Stimulated activated CD8-positive, alpha-beta memory T cell treated with anti-CD3 and anti-CD28 coated beads, Interleukin-2, amount 100 ng/mL, for 48 hours (primary cell): Measurements from ENCODE around the gene ECD.
"Not testable (repeated sequence)": the region's sequence is repeated elsewhere in the genome, so short reads cannot be mapped to it uniquely, and the experiment has no call there.

Source experiments
- DNase-seq, 2 donors: peaks; one replicate each; pipeline ENCODE4 v3.0.0-alpha.2; 2020; ENCODE audit warnings: low read depth in 2 of 2

ECD gene

GRCh38 chr10:73159038-73159648 is 8.7 kb downstream of the ECD start:
- peak; percentile 12 to 20 for DNase-seq

DNA sequence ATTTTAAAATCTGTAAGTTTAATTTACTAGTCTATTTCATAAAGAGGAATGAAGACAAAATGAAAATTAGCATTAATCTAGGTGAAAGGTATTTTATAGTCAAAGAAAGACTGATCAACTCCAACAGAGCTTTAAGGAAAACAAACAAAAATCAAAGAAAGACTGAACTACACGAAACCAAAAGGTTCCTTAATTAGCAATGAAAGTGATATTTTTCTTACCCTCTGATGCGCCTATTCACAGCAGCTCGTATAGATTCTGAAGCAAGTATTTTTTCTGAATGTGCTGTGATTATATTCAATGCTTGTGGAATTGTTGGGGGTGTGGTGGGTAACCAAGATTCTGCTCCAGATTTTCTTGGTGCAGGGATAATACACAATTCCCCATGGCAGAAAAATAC is 11.8 kb downstream of the ECD start:
- no peak for DNase-seq

GRCh38 chr10:73152009-73152408 is 15.8 kb downstream of the ECD start:
- no peak for DNase-seq

- not testable (repeated sequence) for DNase-seq
Measured at GRCh38 chr10:73150633-73151413, 17.0 kb downstream of the ECD start.

DNA sequence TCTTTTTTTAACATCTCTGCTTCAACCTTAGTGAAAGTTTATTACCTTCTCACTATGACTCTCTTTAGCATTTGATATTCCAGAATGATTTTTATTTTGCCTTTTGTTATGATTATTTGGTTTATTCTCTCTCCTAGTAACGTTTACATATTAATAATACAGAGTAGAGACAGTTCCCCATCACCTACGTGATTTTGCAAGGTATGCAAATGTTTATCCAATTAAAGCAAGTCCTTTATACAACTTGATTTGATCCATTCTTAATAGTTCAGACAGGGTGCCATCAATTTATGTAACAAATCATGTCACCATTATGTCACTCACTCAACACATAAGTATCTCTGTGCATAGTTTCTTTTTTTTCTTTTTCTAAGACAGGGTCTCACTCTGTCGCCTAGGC is 26.2 kb downstream of the ECD start:
- DNase-seq: no peak

DNA sequence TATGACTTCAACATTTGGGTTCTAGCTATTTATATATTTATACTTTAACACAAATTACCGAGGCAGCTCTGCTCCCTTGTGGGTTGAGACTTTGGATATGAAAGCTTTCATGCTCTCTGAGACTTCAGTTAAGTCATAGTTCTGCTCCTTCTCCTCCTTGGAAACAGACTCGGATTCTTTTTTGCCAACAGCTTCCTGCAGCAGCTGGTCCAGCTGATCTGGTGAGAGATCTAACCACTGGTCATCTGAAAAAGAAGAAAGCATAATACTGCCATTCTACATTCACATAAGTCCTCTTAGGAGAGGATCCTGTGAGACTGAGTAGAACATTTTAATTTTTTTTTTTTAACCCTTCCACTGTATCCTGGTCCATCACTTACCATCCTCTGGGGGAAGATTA is 28.6 kb downstream of the ECD start:
- DNase-seq: no peak

- DNase-seq: no peak
Measured at GRCh38 chr10:73136627-73137026, 31.2 kb downstream of the ECD start.

- DNase-seq: no peak
Measured at GRCh38 chr10:73134727-73135126, 33.1 kb downstream of the ECD start.

DNA sequence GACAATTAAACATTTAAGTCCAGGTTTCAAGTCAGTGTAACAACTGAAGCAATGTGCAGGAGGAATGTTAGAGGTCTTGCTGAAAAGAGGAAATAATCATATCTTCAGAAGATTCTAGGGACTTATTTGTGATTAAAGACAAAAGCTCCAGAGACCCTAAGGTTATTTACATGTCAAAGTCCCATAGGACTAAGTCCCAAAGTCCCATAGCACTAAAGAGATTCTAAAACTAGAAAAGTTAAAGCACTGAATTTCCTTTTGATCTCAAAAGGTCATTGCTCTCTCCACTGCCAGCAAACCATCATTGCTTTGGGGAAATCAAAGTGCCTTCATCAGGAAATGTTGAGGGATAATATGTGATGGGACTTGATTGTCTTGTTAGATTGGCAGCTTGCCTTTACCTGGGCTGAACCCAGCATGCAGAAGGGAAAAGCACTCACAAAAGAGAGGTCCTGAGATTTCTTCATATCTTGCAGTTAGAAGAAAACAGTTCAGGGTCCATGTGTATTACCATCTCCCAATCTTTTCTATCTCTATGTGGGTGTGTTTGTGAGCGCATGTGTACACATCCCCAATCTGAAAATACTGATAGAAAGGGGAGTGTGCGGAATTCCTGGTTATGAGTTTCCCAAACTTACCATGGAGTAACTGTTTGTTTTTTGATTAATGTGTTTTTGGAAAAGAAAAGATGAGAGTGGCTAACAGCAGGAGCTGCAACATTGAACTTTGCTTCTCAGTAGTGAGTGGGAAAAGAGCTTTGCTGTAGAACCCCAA is 35.7 kb downstream of the ECD start:
- no peak for DNase-seq

DNA sequence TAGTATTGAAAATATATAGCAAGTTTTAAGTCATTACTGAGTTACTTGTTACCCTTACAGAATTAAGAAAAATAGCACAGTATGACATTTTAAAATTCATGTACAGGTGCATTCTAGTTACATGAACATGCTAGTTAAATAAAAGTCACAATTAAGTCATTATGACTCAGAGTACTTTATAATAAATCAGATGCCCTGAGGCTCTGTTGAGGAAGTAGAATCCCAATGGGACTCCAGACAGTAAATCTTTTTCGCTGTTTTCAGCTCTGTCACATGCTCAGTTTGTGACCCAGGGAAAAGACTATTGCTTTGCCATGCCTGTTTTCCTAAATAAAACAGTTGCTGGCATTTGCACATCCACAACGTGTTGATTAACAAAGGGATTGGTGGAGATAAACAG is 36.5 kb downstream of the ECD start:
- DNase-seq: no peak

GRCh38 chr10:73126343-73126742 is 41.5 kb downstream of the ECD start:
- DNase-seq: no peak

- DNase-seq: no peak
Measured at GRCh38 chr10:73119952-73120351, 47.9 kb downstream of the ECD start.

- no peak for DNase-seq
Measured at GRCh38 chr10:73119457-73119856, 48.4 kb downstream of the ECD start.

DNA sequence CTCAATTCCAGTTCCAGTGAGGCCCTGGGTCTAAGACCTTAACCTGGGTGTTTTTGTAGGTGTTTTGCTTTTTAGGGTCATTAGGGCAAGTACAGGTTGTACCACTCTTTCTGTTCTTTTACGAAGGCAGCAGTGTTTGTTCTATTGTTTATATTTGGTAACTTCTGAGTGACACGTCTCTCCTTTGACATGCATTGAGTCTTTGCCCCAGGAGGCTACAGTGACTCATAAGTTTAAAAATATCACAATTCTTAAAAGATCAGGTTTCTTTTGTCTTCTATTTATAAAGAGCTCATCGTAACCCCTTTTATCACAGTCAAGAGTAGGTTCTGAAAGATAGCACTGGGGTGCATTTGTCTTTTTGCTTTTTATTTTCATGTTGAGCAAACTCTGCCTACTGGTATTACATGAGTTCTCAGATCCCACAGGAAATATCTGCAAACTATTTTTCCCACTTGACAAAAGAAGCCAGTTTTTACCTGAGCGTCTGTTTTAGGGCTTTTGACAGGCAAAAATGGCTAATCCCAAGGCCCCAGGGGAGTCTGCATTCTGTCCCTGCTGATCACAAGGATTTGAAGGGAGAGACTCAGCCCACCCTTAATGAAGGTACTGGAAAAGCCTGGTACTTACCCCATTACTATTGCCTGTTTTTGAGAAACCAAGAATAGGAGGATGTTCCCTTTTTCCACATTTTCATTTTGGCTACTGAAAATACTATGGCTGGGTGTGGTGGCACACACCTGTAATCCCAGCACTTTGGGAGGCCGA is 49.6 kb downstream of the ECD start:
- no peak for DNase-seq

- DNase-seq: no peak
Measured at GRCh38 chr10:73116017-73116416, 51.8 kb downstream of the ECD start.

GRCh38 chr10:73113551-73113950 is 54.3 kb downstream of the ECD start:
- DNase-seq: no peak

DNA sequence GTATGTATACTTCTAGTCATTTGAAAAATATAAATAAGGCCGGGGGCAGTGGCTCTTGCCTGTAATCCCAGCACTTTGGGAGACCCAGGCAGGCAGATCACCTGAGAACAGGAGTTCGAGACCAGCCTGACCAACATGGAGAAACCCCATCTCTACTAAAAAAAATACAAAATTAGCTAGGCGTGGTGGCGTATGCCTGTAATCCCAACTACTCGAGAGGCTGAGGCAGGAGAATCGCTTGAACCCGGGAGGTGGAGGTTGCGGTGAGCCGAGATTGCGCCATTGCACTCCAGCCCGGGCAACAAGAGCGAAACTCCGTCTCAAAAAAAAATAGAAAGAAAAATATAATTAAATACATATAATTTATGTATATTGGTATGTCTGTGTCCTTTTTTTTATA is 55.8 kb downstream of the ECD start:
- not testable (repeated sequence) for DNase-seq

- DNase-seq: peak; percentile 7 to 20
Measured at GRCh38 chr10:73110345-73110849, 57.4 kb downstream of the ECD start, which contains the start of gene NUDT13. Gene NUDT13 (plus strand): TSS chr10:73110455. CDS start chr10:73114366, 3,911 bp downstream.

- DNase-seq: not testable (repeated sequence)
Measured at GRCh38 chr10:73109248-73109652, 58.6 kb downstream of the ECD start.

- no peak for DNase-seq
Measured at GRCh38 chr10:73106301-73106700, 61.5 kb downstream of the ECD start.

DNA sequence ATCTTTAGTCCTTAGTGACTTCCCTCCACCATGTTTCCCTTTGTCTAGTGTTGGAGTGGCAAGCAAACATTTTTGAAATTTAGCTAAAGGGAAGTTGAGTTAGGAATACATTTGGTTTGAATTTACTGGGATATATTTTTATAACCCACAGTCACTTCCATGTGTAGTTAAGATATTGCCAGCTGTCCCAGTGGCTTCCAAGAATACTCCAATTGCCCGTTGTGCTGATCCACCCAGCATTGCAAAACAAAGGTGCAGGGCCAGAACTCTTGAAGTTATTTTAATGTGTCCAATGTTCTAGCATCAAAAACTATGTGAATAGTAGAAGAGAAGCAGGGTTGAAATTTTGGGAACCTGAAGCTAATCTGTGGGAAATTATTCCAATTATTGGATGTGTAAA is 68.7 kb downstream of the ECD start:
- DNase-seq: no peak

DNA sequence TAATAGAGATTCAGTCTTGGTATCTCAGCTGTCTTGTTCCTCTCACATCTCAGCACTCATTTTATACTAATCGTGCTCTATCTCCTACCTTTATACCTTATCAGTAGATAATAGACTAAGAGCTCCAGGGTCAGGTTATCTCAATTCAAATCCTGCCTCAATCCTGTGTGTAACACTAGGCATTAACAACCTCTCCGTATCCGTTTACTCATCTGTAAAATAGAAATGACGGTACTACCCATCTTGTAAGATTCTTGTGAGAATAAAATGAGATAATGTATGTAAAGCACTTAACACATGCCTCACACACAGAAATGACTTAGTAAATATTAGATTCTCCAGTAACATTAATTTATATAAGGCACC is 70.5 kb downstream of the ECD start:
- DNase-seq: no peak
